VCaP (cell line): ENCODE results near the gene SLC47A2.

ENCODE experiments used
- H3K27ac ChIP-seq: fragments of 450-650 bp; 2 replicates; pipeline ENCODE4 v1.5.1; 2017
- TF ChIP-seq, protein P1 (sequence below): fragments of 450-650 bp; conservative IDR thresholded peaks from 2 replicates; pipeline ENCODE4 v1.5.1; 2017; ENCODE audit warnings: mild to moderate bottlenecking, moderate library complexity

SLC47A2 gene

DNA sequence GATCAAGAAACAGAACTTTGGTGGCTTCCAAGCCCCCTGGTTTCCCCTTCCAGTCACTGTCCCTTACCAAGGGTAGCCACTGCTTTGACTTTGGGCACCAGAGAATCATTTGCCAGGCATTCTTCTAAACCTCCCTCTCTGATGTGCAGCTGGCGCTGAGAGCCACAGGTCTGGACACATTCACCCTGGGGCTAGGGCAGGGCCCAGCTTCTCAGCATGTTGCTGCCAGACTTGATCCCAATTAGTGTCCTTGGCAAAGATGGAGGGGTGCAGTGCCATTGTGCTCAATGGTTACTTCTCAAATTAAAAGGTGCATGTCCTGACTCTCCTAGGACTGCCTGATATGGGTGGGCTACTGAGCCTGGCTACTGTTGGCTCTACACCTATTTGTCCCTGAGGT is 7.6 kb upstream of the SLC47A2 start:
- H3K27ac ChIP-seq: no peak overlapping the region
- TF ChIP-seq, protein P1, sequence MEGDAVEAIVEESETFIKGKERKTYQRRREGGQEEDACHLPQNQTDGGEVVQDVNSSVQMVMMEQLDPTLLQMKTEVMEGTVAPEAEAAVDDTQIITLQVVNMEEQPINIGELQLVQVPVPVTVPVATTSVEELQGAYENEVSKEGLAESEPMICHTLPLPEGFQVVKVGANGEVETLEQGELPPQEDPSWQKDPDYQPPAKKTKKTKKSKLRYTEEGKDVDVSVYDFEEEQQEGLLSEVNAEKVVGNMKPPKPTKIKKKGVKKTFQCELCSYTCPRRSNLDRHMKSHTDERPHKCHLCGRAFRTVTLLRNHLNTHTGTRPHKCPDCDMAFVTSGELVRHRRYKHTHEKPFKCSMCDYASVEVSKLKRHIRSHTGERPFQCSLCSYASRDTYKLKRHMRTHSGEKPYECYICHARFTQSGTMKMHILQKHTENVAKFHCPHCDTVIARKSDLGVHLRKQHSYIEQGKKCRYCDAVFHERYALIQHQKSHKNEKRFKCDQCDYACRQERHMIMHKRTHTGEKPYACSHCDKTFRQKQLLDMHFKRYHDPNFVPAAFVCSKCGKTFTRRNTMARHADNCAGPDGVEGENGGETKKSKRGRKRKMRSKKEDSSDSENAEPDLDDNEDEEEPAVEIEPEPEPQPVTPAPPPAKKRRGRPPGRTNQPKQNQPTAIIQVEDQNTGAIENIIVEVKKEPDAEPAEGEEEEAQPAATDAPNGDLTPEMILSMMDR: no peak

DNA sequence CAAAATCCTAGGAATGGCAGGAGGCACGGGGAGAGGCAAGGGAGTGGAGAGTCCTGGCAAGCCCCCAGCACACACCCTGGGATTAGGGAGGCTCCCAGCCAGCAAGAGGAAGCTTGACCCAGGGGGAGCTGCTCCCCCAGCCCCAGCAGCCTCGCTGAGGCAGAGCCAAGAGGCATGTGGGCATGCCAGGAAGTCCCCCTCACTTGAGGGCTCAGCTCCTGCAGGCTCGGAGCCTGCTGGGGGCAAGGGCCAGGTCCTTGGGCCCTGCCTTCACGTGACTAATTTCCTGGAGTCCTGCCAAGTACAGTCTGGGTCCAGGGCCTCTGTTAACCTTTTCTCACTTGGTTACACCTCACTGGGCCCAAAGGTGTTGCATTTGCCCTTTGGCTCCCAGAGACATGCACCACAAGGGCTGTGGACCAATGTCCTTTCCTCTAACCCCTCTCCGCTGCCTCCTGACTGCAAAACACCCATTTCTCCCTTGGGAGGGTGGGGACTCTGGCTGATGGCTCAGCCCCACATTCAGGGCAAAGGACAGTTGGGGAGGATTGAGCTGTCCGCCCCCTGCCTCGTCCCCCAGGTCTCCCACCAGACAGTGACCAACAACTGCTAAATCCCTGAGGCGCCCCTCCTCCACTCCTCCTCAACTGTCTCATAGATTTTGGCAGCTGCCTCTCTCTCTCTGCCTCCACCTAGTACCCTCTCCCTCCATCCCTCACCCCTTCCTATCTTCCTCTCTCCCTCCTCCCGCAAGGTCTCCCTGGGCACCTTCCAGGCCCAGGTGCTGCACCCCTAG is 4.4 kb upstream of the SLC47A2 start:
- TF ChIP-seq, protein P1: no peak
- no peak overlapping the region for H3K27ac ChIP-seq

DNA sequence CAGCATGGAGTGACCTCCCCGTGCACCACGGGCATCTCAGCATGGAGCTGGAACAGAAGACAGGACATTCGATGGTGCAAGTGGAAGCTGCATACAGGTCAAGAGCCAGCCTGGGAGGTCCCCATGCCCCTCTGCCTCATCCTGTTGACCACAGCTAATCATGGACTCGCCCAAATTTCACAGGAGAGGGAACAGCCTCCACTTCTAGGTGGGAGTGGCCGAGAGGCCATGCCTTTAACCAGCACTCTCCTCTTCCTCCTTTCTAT is 3.8 kb upstream of the SLC47A2 start:
- H3K27ac ChIP-seq: no peak overlapping the region
- TF ChIP-seq, protein P1: no peak

DNA sequence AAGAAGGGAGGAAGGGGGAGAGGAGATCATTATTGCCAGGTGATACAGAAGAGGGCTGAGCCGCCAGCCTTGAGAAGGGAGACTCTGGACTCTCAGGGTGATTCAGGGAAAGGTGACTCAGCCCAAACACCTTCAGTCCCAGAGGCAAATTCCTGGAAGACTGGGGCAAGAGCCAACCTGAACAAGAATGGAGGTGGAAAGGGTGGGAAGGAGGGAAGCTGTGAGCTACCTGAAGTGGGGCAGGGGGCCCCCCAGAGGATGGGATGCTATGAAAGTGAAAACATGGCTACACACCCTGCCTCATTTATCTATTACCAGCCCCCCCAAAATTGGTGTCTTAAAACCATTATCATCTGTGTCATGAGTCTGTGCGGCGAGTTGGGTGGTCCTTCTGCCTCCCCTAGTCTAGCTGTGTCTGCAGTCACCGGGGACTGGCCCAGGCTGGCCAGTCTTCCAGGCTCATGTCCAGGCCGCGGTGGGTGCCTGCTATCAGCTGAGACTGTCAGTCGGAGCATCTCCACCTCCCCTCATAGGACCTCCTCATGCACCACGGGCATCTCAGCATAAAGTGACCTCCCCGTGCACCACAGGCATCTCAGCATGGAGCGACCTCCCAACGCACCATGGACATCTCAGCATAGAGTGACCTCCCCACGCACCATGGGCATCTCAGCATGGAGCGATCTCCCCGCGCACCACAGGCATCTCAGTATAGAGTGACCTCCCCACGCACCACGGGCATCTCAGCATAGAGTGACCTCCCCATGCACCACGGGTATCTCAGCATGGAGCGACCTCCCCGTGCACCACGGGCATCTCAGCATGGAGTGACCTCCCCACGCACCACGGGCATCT is 3.2 kb upstream of the SLC47A2 start:
- no peak overlapping the region for H3K27ac ChIP-seq
- TF ChIP-seq, protein P1: no peak

DNA sequence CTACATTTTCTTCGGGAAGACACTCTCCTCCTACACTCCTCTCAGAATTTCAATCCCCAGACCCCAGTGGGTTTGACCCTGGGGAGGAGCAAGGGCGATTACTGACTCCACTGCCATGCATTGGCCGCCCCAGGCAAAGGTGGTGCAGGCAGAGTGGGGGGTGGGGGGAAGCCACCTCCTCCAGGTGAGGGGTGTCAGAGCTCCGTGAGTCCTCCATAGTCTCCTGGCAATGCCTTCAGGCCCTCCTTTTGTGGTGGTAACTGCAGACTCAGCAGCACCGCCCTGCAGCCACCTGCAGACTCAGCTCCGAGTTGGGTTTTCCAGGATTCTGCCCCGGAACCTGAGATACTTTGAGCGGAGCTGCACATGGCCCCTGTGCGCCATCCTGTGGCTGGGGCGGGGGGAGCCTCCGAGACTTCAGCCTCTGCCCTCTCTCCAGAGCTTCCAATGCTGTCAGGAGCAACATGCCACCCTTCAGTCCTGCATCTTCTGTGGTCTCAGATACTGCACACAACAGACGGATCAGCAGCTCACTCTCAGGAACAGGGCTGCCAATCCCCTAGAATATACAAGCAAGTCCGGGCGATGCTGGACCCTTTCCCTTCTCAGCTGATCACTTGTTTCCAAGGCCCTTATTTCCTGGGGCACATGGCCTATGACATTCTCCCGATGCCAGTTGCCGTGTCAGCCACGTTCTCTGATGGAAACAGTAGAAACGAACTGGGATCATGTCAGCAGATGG is 2.4 kb upstream of the SLC47A2 start:
- H3K27ac ChIP-seq: no peak overlapping the region

DNA sequence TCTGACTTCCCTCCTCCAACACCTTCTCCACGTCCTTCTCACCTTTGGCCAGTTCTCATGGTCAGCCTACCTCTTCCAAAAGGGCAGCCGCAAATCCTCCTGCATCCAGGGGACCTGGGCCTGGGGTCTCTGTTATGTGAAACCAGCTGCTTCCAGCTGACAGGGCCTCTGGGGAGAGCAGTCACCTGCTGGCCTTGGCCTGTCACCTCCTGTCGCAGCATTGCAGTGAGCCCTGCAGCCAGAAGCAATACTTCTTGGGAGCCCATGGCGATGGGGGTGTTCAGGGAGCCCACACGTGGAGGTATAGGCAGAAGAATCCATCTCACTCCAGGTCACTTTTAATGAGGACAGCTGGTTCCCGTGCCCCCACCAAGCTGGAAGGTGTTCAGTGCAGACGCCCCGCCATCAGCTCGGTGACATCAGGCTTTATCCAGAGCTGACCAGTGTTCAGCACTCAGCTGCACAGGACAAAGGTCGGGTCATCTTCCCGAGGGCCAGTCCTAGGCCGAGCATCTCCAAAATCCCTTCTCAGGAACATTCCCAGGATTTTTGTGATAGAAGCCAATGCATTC is 1.7 kb upstream of the SLC47A2 start:
- TF ChIP-seq, protein P1: no peak
- H3K27ac ChIP-seq: no peak overlapping the region

More for the DNA sequence above, 2.4 kb upstream of the SLC47A2 start:
- TF ChIP-seq, protein P1: no peak
